Activated B cell treated with CpG ODN at 0.5 μM for 24 hours (primary cell): Measurements from ENCODE around the gene MDM2. TPM values are rescaled to one million over a fixed set of nuclear protein-coding genes. Genes with fewer than 3 reads are reported as not detected.
A peak's percentile ranks its signal among the peaks of the same experiment; 100 is the strongest.

Experiments used
- ATAC-seq: fragments of 200-7000 bp; cut with Tn5 transposase; one replicate; pipeline ENCODE4 v1.10.0; 2021; ENCODE audit warnings: low read depth, mild to moderate bottlenecking, moderate library complexity
- CTCF ChIA-PET: fragments of 350-600 bp; sonication (Branson Sonifier 250); formaldehyde crosslinking; loops from one replicate; lab custom pipeline; 2021; ENCODE audit warnings: antibody characterized with exemption; lab: Charles Lee
- POLR2A ChIA-PET: fragments of 350-600 bp; sonication (Branson Sonifier 250); formaldehyde crosslinking; loops from one replicate; lab custom pipeline; 2021; ENCODE audit warnings: antibody characterized with exemption; lab: Charles Lee
- DNase-seq: peaks from one replicate; pipeline ENCODE4 v3.0.0; 2022
- H3K27ac Mint-ChIP-seq: one replicate; pipeline ENCODE4 v1.8.0; 2020; ENCODE audit warnings: mixed read lengths
- H3K27me3 Mint-ChIP-seq: one replicate; pipeline ENCODE4 v1.8.0; 2021; ENCODE audit warnings: mixed read lengths
- H3K36me3 Mint-ChIP-seq: one replicate; pipeline ENCODE4 v1.8.0; 2021; ENCODE audit warnings: low read depth, mixed read lengths
- H3K4me1 Mint-ChIP-seq: one replicate; pipeline ENCODE4 v1.8.0; 2021; ENCODE audit warnings: mixed read lengths
- H3K4me3 Mint-ChIP-seq: one replicate; pipeline ENCODE4 v1.8.0; 2020; ENCODE audit warnings: mild to moderate bottlenecking, mixed read lengths
- H3K9me3 Mint-ChIP-seq: one replicate; pipeline ENCODE4 v1.8.0; 2020; ENCODE audit warnings: mixed read lengths
- intact Hi-C: fragments of 100-400 bp; cut with micrococcal nuclease; formaldehyde crosslinking; loops from one replicate; pipeline ENCODE4 v1.15.1; 2024
- total RNA-seq: library from RNA; stranded (reverse); gene quantifications from 2 replicates; pipeline ENCODE4 v1.2.3, GENCODE V29; 2022
- TF ChIP-seq, protein P1 (sequence below): fragments of 200-600 bp; IDR thresholded peaks from one replicate; pipeline ENCODE4 v1.8.0; 2022; ENCODE audit warnings: antibody characterized with exemption, mild to moderate bottlenecking

Gene MDM2
- total RNA-seq, 1 donor from 2014 or later = 90.8 TPM

DNA sequence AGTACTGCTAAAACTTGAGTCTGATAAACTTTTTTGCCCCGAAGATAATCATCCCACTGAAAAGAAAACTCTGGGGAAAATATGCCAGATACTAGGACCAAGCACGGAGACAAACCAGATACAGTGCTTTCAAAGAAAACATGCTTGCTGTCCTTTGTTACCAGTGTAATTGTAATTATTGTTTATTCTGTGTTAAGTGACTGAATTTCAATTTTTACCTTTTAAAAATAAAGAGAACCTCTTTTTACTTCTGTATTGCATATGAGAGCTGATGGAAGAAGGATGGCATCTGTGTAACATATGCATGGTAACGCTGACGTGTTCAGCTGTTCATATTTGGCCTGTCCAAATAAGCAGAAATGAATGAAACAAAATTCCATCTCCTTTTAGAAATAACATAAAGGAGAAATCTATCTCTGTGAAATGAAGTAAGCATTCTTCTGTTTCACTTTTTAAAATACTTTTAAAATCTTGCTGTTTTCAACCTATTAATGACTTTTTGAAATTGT is 39.5 kb upstream of the MDM2 start:
- no peak for ATAC-seq
- H3K36me3 Mint-ChIP-seq = peaks cover 14% of the 10 kb centered on the region
- POLR2A ChIA-PET = no interaction called here

DNA sequence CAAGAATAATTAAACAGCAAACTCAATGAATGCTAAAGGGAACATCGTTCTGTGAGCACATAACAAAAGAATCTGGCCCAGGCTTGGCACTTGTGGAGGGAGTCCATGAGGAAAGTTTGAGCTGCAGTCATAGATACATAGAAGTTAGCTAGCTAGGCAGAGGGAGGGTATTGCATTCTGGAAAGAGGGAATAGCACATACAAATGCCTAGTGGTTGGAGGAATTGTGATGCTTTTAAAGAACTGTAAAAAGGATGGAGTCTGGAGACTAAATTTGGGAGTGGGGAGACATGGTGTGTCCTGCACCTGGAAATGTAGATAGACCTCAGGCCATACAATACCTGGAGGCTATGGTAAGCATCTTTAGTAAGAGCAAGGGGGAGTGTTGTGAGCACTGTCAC is 38.0 kb upstream of the MDM2 start:
- ATAC-seq (no peak), DNase-seq (no peak)
- POLR2A ChIA-PET = no interaction called here
- peaks cover 29% of the 10 kb centered on the region for H3K4me1 Mint-ChIP-seq
- no peaks in the 10 kb centered on the region for H3K27me3 Mint-ChIP-seq
- H3K4me3 Mint-ChIP-seq = no peak overlapping the region
- intact Hi-C loops = no loop called here
- CTCF ChIA-PET = no interaction called here
- H3K36me3 Mint-ChIP-seq = peaks cover 3% of the 10 kb centered on the region
- H3K27ac Mint-ChIP-seq = peak overlapping the region; percentile 15
- no peaks in the 10 kb centered on the region for H3K9me3 Mint-ChIP-seq
- TF ChIP-seq, protein P1, sequence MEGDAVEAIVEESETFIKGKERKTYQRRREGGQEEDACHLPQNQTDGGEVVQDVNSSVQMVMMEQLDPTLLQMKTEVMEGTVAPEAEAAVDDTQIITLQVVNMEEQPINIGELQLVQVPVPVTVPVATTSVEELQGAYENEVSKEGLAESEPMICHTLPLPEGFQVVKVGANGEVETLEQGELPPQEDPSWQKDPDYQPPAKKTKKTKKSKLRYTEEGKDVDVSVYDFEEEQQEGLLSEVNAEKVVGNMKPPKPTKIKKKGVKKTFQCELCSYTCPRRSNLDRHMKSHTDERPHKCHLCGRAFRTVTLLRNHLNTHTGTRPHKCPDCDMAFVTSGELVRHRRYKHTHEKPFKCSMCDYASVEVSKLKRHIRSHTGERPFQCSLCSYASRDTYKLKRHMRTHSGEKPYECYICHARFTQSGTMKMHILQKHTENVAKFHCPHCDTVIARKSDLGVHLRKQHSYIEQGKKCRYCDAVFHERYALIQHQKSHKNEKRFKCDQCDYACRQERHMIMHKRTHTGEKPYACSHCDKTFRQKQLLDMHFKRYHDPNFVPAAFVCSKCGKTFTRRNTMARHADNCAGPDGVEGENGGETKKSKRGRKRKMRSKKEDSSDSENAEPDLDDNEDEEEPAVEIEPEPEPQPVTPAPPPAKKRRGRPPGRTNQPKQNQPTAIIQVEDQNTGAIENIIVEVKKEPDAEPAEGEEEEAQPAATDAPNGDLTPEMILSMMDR = no peak

More for the DNA sequence above, 39.5 kb upstream of the MDM2 start:
- intact Hi-C loops = no loop called here
- H3K27me3 Mint-ChIP-seq = no peaks in the 10 kb centered on the region
- no peak overlapping the region for H3K27ac Mint-ChIP-seq
- no peak for DNase-seq
- CTCF ChIA-PET = no interaction called here
- no peak overlapping the region for H3K4me3 Mint-ChIP-seq
- H3K9me3 Mint-ChIP-seq = no peaks in the 10 kb centered on the region
- peaks cover 24% of the 10 kb centered on the region for H3K4me1 Mint-ChIP-seq
- TF ChIP-seq, protein P1 = no peak

DNA sequence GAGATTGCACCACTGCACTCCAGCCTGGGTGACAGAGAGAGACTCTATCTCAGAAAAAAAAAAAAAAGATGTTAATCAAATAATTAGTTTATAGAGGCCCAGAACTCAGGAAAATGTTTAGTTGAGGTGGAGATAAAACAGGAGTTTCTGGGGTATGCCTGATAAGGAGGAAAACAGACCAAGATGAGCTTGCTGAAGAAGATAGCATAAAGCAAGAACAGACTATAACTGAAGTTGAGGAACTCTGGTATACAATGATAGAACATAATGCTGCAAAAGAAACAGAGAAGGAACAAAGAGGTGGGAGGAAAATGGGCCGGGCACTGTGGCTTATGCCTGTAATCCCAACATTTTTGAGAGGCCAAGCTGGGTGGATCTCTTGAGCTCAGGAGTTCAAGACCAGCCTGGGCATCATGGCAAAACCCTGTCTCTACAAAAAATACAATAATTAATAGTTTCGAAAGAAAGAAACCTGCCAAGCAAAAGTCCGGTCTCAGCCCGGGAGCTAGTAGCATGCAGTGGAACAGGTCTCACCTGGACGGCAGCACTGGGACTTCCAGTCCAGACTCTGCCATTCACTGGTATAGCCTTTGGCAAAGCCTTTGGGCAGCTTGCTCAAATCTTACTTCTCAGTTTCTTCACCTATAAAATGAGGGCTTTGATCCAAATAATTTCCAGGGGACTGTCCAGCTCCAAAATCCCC is 36.6 kb upstream of the MDM2 start:
- ATAC-seq = no peak
- H3K36me3 Mint-ChIP-seq = peaks cover 3% of the 10 kb centered on the region
- H3K9me3 Mint-ChIP-seq = no peaks in the 10 kb centered on the region
- CTCF ChIA-PET = no interaction called here
- H3K4me3 Mint-ChIP-seq = no peak overlapping the region
- TF ChIP-seq, protein P1 = no peak
- intact Hi-C loops = no loop called here
- H3K27ac Mint-ChIP-seq = peak overlapping the region; percentile 1
- no peak for DNase-seq
- H3K27me3 Mint-ChIP-seq = no peaks in the 10 kb centered on the region
- POLR2A ChIA-PET = no interaction called here
- peaks cover 29% of the 10 kb centered on the region for H3K4me1 Mint-ChIP-seq

DNA sequence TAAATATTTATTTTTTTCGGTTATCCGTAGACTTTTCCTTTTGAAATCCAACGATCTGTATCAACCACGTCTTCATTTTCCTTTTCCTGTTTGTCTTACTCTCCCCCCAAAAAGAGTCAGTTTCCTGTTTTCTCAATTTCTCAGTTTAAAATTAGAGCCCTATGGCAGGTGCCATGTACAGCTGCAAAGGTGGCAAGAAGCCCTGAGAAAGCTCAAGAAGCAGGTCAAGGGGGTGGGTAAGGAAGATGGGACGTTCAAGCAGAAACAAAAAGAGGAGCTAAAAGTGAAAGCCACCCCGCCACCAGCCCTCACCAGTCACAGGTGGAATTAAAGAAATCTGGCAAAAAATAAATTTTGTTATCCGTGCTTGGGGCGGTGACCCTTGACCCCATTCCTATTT is 35.3 kb upstream of the MDM2 start:
- Mint-ChIP-seq H3K27me3 (no peaks in the 10 kb centered on the region), H3K9me3 (no peaks in the 10 kb centered on the region), H3K4me3 (peak overlapping the region; percentile 72), H3K36me3 (no peaks in the 10 kb centered on the region), H3K27ac (peak overlapping the region; percentile 86), H3K4me1 (peaks cover 29% of the 10 kb centered on the region)
- intact Hi-C loops = loop anchor here (2.0 kb wide), 1 partner anchor 26 kb away; the partner anchor contains the start of gene SLC35E3
- TF ChIP-seq, protein P1 = no peak
- no peak for DNase-seq
- POLR2A ChIA-PET = interaction anchor here (1.0 kb wide), 2 partner anchors 35 to 36 kb away, joined by 4 to 6 read pairs; partner anchors contain the start of gene MDM2
- peak; percentile 40 for ATAC-seq
- CTCF ChIA-PET = interaction anchor here (0.6 kb wide), 1 partner anchor 439 kb away, joined by 6 read pairs; no protein-coding TSS in a partner anchor

DNA sequence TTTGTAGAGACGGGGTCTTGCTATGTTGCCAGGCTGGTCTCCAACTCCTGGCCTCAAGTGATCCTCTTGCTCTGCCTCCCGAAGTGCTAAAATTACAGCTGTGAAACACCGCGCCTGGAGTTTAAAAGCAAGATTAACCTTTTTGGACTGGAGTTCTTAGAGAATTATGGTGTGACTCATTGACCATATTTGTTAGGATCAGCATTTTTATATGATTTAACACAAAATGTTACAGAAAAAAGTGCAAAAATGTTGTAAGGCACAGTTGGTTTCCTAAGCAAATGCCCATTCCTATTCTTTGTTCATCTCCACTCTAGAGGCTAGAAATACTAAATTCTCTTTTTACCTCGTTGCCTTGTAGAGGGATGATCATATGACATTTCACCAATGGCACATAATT is 34.4 kb upstream of the MDM2 start:
- TF ChIP-seq, protein P1 = no peak
- ATAC-seq (no peak), DNase-seq (no peak)
- peaks cover 29% of the 10 kb centered on the region for H3K4me1 Mint-ChIP-seq
- intact Hi-C loops = loop anchor here (2.0 kb wide), 1 partner anchor 27 kb away; the partner anchor contains the start of gene SLC35E3
- H3K4me3 Mint-ChIP-seq = no peak overlapping the region
- H3K27ac Mint-ChIP-seq = peak overlapping the region; percentile 86
- no peaks in the 10 kb centered on the region for H3K9me3 Mint-ChIP-seq
- POLR2A ChIA-PET = no interaction called here
- no peaks in the 10 kb centered on the region for H3K27me3 Mint-ChIP-seq
- H3K36me3 Mint-ChIP-seq = no peaks in the 10 kb centered on the region
- CTCF ChIA-PET = no interaction called here
